Neural crest cell (in vitro differentiated cells): ENCODE results near the gene KISS1R. TPM values are rescaled to one million over a fixed set of nuclear protein-coding genes. Genes with fewer than 3 reads are reported as not detected.

Experiments
- DNase-seq: peaks from one replicate; pipeline ENCODE4 v3.0.0; 2021; ENCODE audit warnings: low read depth, mixed read lengths, low spot score
- H3K27ac Mint-ChIP-seq: one replicate; pipeline ENCODE4 v1.8.0; 2021; ENCODE audit warnings: mild to moderate bottlenecking, mixed read lengths; ENCODE audit not compliant: unreplicated experiment
- H3K27me3 Mint-ChIP-seq: 2 replicates; pipeline ENCODE4 v1.8.0; 2021; ENCODE audit warnings: low read depth, mild to moderate bottlenecking, mixed read lengths
- H3K36me3 Mint-ChIP-seq: 2 replicates; pipeline ENCODE4 v1.8.0; 2021; ENCODE audit warnings: low read depth, mild to moderate bottlenecking, mixed read lengths
- H3K4me1 Mint-ChIP-seq: 2 replicates; pipeline ENCODE4 v1.8.0; 2021; ENCODE audit warnings: mixed read lengths
- H3K4me3 Mint-ChIP-seq: one replicate; pipeline ENCODE4 v1.8.0; 2021; ENCODE audit warnings: mild to moderate bottlenecking, mixed read lengths
- H3K9me3 Mint-ChIP-seq: 2 replicates; pipeline ENCODE4 v1.8.0; 2021; ENCODE audit warnings: mixed read lengths
- CTCF ChIP-seq: fragments of 200-600 bp; sonication (generic); conservative IDR thresholded peaks from 2 replicates; pipeline ENCODE4 v1.5.0; 2021; ENCODE audit warnings: antibody characterized with exemption, mild to moderate bottlenecking
- total RNA-seq: library from RNA; stranded (reverse); gene quantifications from 2 replicates; pipeline ENCODE4 v1.2.1, GENCODE V29; 2021

Gene KISS1R
- total RNA-seq, 1 donor from 2014 or later: 2.4 TPM

- H3K4me1 Mint-ChIP-seq: no peaks in the 10 kb centered on the region
- no peaks in the 10 kb centered on the region for H3K27me3 Mint-ChIP-seq
- no peaks in the 10 kb centered on the region for H3K36me3 Mint-ChIP-seq
- DNase-seq: no peak
- no peak overlapping the region for H3K4me3 Mint-ChIP-seq
- H3K27ac Mint-ChIP-seq: no peak overlapping the region
- no peaks in the 10 kb centered on the region for H3K9me3 Mint-ChIP-seq
- no peak for TF ChIP-seq CTCF
Observed at GRCh38 chr19:879711-880438, 37.3 kb upstream of the KISS1R start.

DNA sequence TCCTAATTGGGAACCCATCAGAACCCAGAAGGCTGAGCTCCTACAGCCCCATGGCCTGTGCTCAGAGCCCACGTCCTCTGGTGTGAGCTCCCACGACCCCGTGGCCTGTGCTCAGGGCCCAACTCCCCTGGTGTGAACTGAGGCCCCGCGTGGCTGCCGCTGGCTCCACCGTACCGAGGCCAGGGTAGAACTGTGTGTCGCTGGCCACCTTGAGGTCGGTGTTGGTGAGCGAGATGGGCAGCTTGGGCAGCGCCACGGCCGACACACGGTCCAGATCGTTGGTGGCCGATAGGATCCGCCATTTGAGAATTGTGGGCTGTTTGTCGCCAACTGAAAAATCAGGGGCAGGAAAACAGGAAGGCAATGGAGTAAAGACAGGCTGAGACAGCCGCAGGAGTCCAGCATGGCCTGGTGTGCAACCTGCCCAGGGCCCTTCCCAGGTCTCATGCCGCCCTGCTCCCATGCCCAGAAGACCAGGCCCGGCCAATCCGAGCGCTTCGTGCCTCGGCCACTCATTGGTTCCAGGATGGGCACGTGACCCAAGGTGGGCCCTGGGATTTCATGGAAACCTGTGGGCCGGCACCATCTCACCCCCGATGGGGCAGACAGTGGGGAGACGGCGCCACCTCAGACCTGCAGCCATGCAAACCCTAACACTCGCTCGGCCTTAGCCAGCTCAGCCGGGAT, 35.6 kb upstream of the KISS1R start:
- DNase-seq: no peak
- no peaks in the 10 kb centered on the region for H3K4me1 Mint-ChIP-seq
- H3K27ac Mint-ChIP-seq: no peak overlapping the region
- no peaks in the 10 kb centered on the region for H3K27me3 Mint-ChIP-seq
- no peak overlapping the region for H3K4me3 Mint-ChIP-seq
- no peaks in the 10 kb centered on the region for H3K36me3 Mint-ChIP-seq
- no peaks in the 10 kb centered on the region for H3K9me3 Mint-ChIP-seq
- TF ChIP-seq CTCF: no peak

- Mint-ChIP-seq H3K9me3 (no peaks in the 10 kb centered on the region), H3K36me3 (no peaks in the 10 kb centered on the region), H3K27ac (no peak overlapping the region), H3K27me3 (no peaks in the 10 kb centered on the region), H3K4me3 (no peak overlapping the region), H3K4me1 (no peaks in the 10 kb centered on the region)
- no peak for DNase-seq
- no peak for TF ChIP-seq CTCF
Observed at GRCh38 chr19:882871-883497, 34.1 kb upstream of the KISS1R start.

DNA sequence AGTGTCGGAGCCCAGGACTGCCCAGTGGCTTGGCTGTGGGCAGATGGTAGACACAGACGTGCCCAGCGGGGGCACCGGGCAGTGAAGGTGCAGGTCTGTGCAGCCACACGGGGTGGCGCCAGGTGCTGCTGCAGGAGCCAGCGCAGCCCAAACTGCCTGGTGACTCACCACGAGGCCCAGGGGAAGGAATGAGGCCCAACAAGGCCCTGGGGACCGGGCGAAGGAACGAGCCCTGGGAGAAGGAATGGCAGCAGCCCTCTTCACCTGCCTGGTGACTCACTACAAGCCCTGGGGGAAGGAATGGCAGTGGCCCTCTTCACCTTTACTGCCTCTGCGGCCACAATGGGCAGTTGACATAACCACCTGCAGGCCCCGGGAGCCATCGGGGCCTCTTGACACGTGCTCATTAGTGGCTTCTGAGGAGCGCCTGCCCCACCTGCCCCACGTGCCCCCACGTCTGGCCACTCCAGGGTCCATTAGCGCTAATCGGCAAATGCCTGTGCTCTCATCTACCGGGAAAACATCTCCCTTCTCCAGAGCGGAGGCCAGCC, 33.4 kb upstream of the KISS1R start:
- Mint-ChIP-seq H3K4me3 (no peak overlapping the region), H3K9me3 (no peaks in the 10 kb centered on the region), H3K4me1 (no peaks in the 10 kb centered on the region), H3K36me3 (no peaks in the 10 kb centered on the region), H3K27me3 (no peaks in the 10 kb centered on the region), H3K27ac (no peak overlapping the region)
- DNase-seq: no peak
- TF ChIP-seq CTCF: no peak

DNA sequence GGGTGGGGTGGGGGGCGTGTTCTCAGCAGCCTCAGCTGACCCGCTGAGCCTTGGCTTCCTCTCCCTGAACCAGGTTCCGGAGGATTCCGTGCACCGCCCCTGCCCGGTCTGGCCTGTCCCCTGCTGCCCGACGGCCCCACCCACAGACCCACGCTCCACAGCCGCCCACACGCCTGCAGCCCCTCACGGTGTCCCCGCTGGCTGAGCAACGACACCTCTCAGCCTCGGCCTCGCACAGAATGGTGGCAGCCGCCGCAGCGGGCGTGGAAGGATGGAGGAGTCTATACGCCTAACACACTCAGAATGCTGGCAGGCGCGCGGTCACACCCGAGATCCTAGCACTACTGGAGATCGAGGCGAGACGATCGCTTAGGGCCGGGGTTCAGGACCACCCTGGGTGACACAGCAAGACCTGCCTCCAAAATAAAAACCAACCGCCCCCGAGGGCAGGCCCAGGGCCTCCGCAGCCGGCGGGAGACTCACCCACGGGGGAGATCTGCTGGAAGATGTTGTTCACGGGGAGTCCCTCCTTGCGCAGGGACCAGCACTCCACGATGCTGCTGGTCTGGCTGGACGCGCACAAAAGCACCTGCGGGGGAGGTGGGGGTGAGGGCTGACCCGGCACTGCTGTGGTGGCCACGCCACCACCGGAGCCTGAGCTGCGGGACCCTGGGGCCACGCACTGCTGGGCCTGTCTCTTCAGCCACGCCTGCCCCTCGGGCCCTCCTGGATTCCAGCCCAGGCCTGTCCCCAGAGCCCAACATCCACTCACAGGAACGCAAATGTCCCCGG, 32.5 kb upstream of the KISS1R start:
- Mint-ChIP-seq H3K4me1 (no peaks in the 10 kb centered on the region), H3K4me3 (no peak overlapping the region), H3K9me3 (no peaks in the 10 kb centered on the region), H3K27me3 (no peaks in the 10 kb centered on the region), H3K27ac (no peak overlapping the region), H3K36me3 (no peaks in the 10 kb centered on the region)
- TF ChIP-seq CTCF: no peak
- DNase-seq: no peak
